ENCODE results near the gene LBP.
"Not testable (repeated sequence)": the region's sequence is repeated elsewhere in the genome, so short reads cannot be mapped to it uniquely, and the experiment has no call there.

The LBP gene, protein sequence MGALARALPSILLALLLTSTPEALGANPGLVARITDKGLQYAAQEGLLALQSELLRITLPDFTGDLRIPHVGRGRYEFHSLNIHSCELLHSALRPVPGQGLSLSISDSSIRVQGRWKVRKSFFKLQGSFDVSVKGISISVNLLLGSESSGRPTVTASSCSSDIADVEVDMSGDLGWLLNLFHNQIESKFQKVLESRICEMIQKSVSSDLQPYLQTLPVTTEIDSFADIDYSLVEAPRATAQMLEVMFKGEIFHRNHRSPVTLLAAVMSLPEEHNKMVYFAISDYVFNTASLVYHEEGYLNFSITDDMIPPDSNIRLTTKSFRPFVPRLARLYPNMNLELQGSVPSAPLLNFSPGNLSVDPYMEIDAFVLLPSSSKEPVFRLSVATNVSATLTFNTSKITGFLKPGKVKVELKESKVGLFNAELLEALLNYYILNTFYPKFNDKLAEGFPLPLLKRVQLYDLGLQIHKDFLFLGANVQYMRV

GRCh38 chr20:38346247-38346651 lies at the start of gene LBP:
Gene LBP (plus strand): TSS chr20:38346482. CDS start chr20:38346517, 35 bp downstream.
- no peak for DNase-seq (ENCODE audit: low read depth)

- DNase-seq (ENCODE audit: low read depth), result no peak
Observed at GRCh38 chr20:38297916-38298674, 48.2 kb upstream of the LBP start.

- no peak for DNase-seq (ENCODE audit: low read depth)
Observed at GRCh38 chr20:38298768-38299288, 47.5 kb upstream of the LBP start.

- DNase-seq (ENCODE audit: low read depth), result no peak
Observed at GRCh38 chr20:38299963-38300362, 46.3 kb upstream of the LBP start.

GRCh38 chr20:38300438-38300837 lies 45.8 kb upstream of the LBP start:
- DNase-seq (ENCODE audit: low read depth), result no peak

DNA sequence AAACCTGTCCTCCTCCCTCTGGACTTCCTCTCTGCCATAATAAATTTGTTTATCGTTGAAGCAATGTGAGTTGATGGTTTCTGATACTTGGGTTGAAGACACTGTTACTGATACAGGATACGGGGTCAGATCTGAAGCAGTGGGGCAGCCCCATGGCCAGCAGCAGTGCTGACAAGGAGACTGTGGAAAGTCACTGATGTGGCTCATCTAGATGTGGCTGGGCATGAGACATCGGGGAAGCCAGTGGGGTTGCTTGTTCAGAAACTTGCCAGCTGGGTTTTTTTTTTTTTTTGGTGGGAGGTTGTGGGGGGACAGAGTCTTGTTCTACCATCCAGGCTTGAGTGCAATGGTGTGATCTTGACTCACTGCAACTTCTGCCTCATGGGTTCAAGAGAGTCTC lies 45.0 kb upstream of the LBP start:
- DNase-seq (ENCODE audit: low read depth), result no peak

DNA sequence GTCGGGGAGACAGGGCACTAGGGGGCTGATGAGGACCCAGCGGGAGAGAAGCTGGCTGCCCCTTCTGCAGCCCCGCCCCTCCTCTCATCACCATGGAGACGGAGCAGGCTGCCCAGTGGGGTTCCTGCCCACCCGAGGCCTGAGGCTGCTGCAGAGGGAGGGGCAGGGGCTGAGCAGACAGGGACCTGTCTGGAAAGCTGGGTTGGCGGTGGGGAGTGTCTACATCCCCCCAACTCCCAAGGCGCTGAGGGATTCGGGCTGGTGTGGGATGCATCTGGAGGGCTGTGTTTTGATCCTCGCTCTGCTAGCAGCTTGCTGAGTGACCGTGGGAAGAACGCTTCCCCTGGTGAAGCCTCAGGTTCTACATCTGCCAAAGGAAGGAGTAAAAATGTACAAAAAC lies 43.5 kb upstream of the LBP start:
- DNase-seq (ENCODE audit: low read depth), result no peak

- no peak for DNase-seq (ENCODE audit: low read depth)
Observed at GRCh38 chr20:38303908-38304379, 42.3 kb upstream of the LBP start, which contains the start of gene BPI. Gene BPI (plus strand): TSS chr20:38304156. CDS start chr20:38304224, 68 bp downstream.

GRCh38 chr20:38304845-38305447 lies 41.3 kb upstream of the LBP start:
- DNase-seq (ENCODE audit: low read depth), result no peak

DNA sequence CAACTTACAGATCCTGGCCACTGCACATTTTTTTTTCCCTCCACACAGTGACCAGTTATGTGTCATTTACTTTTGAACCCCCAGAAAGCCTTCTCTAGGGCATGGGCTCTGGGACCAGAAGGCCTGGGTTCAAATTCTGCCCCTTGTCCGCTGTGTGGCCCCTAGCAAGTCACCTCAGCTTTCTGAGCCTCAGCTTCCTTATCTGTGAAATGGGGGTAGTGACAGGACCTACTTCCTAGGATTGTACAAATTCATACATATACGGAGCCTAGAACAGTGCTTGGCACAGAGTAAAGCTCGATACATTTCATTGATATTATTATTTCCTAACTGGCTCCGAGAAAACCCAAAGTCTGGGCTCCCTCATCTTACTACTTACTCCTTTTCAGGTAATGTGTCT lies 40.7 kb upstream of the LBP start:
- no peak for DNase-seq (ENCODE audit: low read depth)

GRCh38 chr20:38306379-38306778 lies 39.9 kb upstream of the LBP start:
- DNase-seq (ENCODE audit: low read depth), result no peak

DNA sequence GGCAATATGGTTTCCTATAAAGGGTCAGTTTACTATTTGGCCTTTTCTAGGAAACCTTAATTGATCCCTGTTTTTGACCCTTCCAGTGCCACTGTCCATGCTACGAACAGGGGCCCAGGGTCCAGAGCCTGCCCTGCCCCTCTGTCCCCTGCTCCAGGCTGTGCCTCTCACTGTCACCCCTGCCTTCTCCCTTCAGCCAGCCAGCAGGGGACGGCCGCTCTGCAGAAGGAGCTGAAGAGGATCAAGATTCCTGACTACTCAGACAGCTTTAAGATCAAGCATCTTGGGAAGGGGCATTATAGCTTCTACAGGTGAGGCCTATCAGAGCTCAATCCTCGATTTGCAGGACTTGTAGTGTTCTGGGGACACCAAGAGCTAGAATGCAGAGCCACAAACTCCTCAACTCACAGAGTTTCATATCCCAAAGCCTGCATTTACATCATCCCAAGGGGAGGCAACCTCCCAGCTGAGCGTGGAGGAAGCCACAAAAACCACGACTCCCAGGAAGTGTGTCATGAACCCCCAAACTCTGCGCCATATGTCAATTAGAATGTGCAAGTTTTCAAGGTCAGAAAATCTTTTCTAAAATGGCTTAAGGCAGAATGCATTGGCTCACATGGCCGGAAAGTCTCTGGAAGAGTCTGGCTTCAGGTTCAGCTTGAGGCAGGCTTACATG lies 38.8 kb upstream of the LBP start:
- DNase-seq (ENCODE audit: low read depth), result peak; percentile 66

DNA sequence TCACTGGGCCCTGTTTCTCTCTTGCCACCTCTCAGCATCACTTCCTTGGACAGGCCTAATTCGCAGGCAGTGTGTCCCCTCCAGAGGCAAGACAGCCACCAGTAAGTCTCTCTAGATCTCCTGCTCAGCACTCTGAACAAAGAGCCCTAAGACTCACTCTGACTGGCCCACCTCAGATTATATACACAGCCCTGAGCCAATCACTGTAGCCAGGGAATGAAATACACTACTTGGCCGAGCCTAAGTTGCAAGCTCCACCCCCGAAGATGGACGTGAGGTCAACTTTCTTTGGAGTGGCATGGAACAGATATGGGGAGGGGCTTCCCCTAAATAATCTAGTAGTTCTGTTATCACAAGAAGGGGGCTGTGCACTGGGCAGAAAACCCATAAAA lies 38.2 kb upstream of the LBP start:
- no peak for DNase-seq (ENCODE audit: low read depth)

DNA sequence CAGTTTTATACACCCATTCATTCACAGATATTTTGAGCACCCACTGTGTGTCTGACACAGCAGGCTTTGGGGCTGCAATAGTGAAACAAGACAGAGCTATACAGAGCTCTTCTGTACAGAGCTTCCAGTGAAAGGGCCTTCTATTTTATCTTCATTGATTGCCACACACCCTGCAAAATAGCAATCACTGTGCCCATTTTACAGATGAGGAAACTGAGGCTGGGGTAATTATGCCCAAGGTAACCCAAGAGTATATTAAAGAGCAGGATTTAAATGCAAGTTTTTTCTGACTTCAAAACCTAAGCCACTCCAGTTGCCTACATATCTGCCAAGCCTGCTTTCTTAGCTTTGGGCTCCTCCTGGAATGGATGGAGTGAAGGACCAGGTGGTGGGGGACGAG lies 37.8 kb upstream of the LBP start:
- no peak for DNase-seq (ENCODE audit: low read depth)

- no peak for DNase-seq (ENCODE audit: low read depth)
Observed at GRCh38 chr20:38311091-38311490, 35.2 kb upstream of the LBP start.

DNA sequence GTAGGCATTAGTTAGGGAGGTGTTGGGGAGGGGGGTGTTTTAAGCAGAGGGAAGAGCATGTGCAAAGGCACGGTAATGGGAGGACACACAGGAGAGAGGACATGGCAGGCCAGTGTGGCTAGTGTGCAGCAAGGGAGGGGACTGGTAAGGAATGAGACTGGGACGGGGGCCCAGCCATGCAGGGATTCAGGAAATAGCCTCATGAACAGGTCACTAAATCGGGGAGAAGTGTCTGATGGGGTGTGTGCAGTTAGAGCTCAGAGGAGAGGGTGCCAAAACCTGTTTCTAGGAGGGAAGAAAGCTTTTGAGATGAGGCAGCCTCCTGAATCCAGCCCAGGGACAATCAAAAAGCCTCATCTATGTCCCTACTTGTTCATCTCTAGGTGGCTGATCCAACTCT lies 34.8 kb upstream of the LBP start:
- no peak for DNase-seq (ENCODE audit: low read depth)

DNA sequence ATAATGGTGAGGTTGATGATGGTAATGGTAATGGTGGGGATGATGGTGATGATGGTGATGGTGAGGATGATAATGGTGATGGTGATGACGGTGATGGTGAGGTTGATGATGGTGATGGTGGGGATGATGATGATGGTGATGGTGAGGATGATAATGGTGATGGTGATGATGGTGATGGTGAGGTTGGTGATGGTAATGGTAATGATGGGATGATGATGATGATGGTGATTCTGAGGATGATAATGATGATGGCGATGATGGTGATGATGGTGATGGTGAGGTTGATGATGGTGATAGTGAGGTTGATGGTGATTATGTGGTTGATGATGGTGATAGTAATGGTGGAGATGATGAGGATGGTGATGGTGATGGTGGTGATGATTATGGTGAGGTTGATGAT lies 32.6 kb upstream of the LBP start:
- DNase-seq (ENCODE audit: low read depth), result no peak

DNA sequence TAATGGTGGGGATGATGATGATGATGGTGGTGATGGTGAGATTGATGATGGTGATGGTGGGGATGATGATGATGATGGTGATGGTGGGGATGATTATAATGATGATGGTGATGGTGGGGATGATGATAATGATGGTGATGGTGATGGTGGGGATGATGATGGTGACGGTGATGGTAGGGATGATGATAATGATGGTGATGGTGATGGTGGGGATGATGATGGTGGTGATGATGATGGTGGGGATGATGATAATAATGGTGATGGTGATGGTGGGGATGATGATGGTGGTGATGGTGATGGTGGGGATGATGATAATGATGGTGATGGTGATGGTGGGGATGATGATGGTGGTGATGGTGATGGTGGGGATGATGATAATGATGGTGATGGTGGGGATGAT lies 31.9 kb upstream of the LBP start:
- not testable (repeated sequence) for DNase-seq (ENCODE audit: low read depth)

- no peak for DNase-seq (ENCODE audit: low read depth)
Observed at GRCh38 chr20:38315290-38315966, 30.9 kb upstream of the LBP start.

DNA sequence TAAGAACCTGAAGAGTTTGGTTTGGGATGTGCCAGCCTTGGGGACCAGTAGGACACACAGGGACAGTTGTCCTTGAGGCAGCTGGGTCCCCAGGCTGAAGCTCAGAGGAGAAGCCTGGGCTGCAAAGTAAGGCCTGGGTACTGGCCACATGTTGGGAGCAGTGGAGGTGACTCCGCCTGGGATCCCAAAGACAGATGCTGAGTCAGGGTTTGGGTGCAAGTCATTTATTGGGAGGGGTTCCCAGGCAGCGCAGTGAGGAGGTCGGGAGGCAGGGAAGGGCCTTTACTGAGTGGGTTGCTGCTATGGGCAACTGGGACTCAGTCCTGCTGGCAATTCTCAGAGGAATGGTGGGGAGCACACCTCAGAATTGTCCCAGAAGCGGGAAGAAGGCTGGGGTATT lies 29.9 kb upstream of the LBP start:
- DNase-seq (ENCODE audit: low read depth), result no peak

GRCh38 chr20:38317422-38317821 lies 28.9 kb upstream of the LBP start:
- DNase-seq (ENCODE audit: low read depth), result no peak
